Measurements from ENCODE around the gene MFAP4.

GRCh38 chr17:19390951-19391350, 4.0 kb upstream of the MFAP4 start:
- TF ChIP-seq POLR2A (IDR thresholded peaks at IDR 0.05; ENCODE audit: borderline replicate concordance, extremely low read depth, insufficient read depth, insufficient read length) (no peak), CTCF (IDR thresholded peaks at IDR 0.05 in 2 of 3, conservative IDR thresholded peaks at IDR 0.05 in 1 of 3; ENCODE audit: borderline replicate concordance in 1 of 3, insufficient read depth in 1 of 3, low read depth in 2 of 3, low read length in 2 of 3) (no peak), REST (IDR thresholded peaks at IDR 0.05; ENCODE audit: low read depth) (no peak), EZH2 (IDR thresholded peaks at IDR 0.05) (no peak), ZNF274 (IDR thresholded peaks at IDR 0.05; ENCODE audit: low read depth, low read length) (no peak), ZFX (IDR thresholded peaks at IDR 0.05) (no peak), CBX3 (IDR thresholded peaks at IDR 0.05; ENCODE audit: low read depth) (no peak), POLR2AphosphoS5 (IDR thresholded peaks at IDR 0.05; ENCODE audit: low read depth, low read length) (no peak), CEBPB (IDR thresholded peaks at IDR 0.05; ENCODE audit: low read depth) (no peak), SRF (IDR thresholded peaks at IDR 0.05; ENCODE audit: low read depth) (no peak), EZH2phosphoT487 (IDR thresholded peaks at IDR 0.05; ENCODE audit: borderline replicate concordance) (no peak), JUND (IDR thresholded peaks at IDR 0.05) (no peak)
